A549 treated with dexamethasone at 1 μM for 4 hours (cell line): ENCODE results near the gene EFHC2. TPM values are rescaled to one million over a fixed set of nuclear protein-coding genes. Genes with fewer than 3 reads are reported as not detected.

Source experiments
- total RNA-seq: library from RNA; stranded (reverse); fragments of 200-300 nt; extraction: Qiagen RNA extraction; gene quantifications from 5 replicates; pipeline ENCODE4 v1.2.3, GENCODE V29; 2022

The EFHC2 gene
- total RNA-seq = 0.20 to 0.46 TPM (median 0.27 TPM) in 5 replicates

DNA sequence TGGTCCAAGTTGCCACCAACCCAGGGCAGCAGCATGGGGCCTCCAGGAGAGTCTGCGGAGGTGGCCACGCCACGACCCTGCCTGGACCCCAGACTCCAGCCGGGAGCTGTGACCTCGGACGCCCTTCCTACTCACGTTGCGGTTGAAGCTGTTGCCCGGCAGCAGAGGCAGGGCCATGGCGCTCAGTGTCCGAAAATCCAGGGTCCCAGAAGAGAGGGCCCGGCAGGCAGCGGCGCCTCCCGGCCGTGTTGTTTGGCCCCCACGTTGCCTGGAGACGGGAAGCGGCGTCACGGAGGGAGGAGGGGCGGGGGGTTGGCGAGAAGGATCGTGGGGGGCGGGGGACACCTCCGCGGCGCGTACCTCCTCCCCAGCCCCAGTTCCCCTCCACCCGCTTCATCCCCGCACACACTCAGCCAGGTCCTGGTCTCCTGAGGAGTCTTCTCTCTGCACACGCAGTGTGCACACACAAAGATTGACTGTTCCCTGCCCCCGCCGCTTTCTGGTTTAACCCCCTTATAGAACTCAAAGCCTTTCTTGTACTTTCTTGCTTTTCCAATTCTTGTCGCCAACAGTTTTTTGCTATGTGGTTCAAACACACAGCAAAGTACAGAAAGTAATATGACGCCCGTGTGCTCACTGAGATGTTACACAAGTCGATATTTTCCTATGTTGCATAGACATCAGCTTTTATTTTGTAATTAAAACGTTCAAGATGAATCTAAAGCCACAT, at the start of gene EFHC2:
EFHC2 (minus strand) TSS at position 261 of the 730 bp plus-strand sequence; CDS start at position 177, 84 bp downstream.

Other genes with a start within 250 kb of the EFHC2 start
- gene FUNDC1, start 199.2 kb upstream of the EFHC2 start, total RNA-seq = 25.2 to 29.7 TPM (median 26.5 TPM) in 5 replicates